ENCODE measurements around the gene CD302.

DNA sequence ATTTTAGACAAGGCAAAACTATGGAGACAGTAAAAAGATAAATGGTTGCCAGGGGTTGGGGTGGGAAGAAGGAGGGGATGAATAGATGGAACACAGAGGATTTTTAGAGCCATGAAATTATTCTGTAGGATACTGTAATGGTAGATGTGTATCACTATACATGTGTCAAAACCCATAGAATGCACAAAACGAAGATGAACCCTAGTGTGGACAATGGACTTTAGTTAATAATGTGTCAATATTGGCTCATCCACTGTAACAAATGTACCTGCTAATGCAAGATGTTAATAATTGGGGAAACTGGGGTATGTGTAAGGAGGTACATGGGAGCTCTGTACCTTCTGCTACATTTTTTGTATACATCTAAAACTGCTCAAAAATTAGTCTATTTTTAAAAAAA is 1.8 kb upstream of the CD302 start:
- TF ChIP-seq EZH2 (IDR thresholded peaks at IDR 0.05; ENCODE audit: insufficient read depth, poor library complexity, severe bottlenecking) (no peak), EZH2phosphoT487 (IDR thresholded peaks at IDR 0.05; ENCODE audit: insufficient read depth, low read depth) (no peak)

Data from GM23248 (cell line).